Measurements from ENCODE around the gene NOL4L.
A peak's percentile ranks its signal among the peaks of the same experiment; 100 is the strongest.

The NOL4L gene

GRCh38 chr20:32562495-32562911, 22.6 kb downstream of the NOL4L start:
- DNase-seq: no peak

GRCh38 chr20:32560989-32561830, 23.9 kb downstream of the NOL4L start:
- peak in 4 of 51 donors; percentile 21 to 73 (median 26) for DNase-seq

GRCh38 chr20:32560482-32560988, 24.6 kb downstream of the NOL4L start:
- DNase-seq: no peak

DNA sequence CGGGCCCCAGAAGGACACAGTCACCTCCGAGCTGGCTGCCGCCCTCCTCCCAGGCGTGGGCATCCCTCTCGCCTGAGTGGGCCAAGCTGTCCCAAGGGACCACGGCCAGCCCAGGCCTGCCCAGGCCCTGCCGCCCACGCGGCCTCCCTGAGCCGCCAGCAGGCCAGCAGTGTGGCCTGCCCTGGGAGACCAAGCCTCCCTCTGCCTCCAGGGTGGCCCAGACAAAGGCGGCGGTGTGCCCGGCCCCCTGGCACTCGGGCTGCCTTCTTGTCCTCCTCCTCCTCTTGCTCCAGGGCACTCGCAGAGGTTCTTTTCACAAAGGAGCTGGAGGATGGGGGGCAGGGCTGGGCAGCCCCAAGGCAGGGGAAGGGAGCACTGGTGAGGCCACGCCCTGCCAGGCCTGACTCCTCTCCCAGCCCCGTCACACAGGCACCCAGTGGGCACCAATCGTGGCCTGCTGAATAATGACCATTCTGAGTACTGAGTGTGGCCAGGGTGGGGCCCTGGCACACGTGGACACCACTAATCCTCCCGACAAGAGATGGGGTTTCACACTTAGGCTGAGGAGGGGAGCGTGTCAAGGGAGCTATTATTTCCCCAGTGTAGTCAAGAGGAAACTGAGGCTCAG, 25.3 kb downstream of the NOL4L start:
- peak in 7 of 51 donors; percentile 23 to 48 (median 35) for DNase-seq

- no peak for DNase-seq
Observed at GRCh38 chr20:32559205-32559752, 25.9 kb downstream of the NOL4L start.

- no peak for DNase-seq
Observed at GRCh38 chr20:32558526-32558925, 26.6 kb downstream of the NOL4L start.

GRCh38 chr20:32557319-32557718, 27.8 kb downstream of the NOL4L start:
- no peak for DNase-seq

- DNase-seq: no peak
Observed at GRCh38 chr20:32556312-32557184, 28.6 kb downstream of the NOL4L start.

DNA sequence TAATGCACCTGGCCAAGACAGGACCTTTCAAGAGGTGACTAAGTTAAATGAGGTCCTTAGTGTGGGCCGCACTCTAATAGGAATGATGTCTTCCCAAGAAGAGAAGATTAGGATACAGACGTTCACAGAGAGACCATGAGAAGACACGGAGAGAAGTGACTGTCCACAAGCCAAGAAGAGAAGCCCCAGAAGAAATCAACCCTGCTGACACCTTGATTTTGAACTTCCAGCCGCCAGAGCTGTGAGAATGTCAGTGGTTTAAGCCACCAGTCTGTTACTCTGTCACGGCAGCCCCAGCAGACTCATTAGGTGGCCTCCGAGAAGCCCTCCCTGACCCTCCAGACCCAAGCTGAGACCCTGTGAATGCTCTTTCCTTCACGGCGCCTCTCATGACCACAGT, 29.5 kb downstream of the NOL4L start:
- no peak for DNase-seq

DNA sequence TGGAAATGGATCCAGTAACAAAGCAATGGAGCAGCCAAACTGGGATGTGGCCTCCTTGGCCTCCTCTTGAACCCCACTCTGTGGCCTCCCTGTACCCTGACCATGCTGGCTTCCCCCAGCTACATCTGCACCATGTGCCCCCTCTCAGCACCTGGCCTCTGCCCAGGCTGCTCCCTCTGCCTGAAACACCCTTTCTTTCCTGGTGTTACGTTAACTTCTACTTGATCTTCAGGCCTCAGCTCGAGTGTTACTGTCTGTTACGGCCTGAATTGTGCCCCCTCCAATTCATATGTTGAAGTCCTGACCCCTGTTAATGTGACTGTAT, 30.2 kb downstream of the NOL4L start:
- no peak for DNase-seq

GRCh38 chr20:32553618-32554017, 31.5 kb downstream of the NOL4L start:
- DNase-seq: no peak

- no peak for DNase-seq
Observed at GRCh38 chr20:32551693-32552092, 33.4 kb downstream of the NOL4L start.

DNA sequence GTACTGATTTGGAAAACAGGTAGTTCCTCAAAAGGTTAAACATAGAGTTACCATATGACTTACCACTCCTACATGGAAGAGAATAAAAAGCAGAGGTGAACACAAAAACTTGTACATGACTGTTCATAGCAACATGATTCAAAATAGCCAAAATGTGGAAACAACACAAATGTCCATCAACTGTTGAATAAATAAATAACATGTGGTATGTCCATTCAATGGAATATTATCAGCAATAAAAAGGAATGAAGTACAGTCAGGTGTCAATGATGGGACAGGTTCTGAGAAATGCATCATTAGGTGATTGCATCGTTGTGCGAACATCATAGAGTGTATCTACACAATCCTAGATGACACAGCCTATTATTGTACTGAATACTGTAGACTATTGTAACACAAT, 35.3 kb downstream of the NOL4L start:
- DNase-seq: no peak

- DNase-seq: no peak
Observed at GRCh38 chr20:32547753-32548034, 37.4 kb downstream of the NOL4L start.

DNA sequence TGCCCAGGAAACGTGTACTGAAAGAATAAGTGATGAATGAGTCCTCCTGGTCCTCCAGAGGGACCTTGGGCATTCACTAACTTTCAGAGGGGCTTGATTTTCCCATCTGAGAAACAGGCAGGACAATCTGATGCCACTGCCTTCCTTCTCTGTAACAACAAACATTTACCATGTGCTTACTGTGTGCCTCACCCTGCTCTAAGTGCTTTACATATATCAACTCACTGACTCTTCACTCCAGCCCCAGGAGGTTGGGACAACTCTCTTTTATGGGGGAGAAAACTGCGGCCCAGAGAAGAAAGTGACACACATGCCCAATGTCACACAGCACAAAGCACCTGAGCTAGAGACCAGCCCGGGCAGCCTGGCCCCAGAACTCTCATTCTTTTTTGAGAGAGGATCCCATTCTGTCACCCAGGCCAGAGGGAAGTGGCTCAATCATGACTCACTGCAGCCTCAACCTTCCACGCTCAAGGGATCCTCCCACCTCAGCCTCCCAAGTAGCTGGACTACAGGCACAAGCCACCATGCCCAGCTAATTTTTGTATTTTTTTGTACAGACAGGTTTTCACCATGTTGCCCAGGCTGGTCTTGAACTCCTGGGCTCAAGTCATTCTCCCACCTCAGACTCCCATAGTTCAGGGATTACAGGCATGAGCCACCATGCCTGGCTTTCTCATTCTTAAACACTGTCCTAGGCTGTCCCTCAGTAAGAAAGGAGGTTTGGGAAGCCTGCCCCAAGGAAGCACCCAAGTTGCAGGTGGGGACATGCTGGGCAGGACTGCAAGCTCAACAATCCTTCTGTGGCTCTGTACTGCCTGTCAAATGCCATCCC, 38.0 kb downstream of the NOL4L start:
- DNase-seq: no peak

- DNase-seq: no peak
Observed at GRCh38 chr20:32544893-32545840, 40.0 kb downstream of the NOL4L start.

DNA sequence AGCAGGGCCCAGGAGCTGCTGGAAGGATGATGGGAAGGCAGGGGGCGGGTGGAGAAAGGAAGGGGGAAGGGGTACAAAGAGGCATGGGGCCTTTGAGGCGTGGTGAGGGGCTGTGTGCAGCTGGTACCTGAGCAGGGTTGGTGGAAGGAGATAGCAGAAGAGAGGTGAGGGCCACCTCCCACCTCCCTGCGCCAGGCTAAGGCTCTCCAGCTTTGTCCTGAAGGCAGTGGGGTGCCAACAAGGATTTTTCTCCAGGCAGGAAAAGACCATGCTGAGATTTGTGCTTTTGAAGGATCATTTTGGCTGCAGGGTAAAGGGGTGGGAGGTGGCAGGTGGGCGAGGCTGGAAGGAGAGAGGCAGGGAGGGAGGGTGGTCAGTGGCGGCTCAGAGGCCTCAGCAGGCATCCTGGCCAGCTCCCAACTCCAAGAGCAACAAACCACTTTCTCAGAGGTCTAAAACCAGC, 40.8 kb downstream of the NOL4L start:
- DNase-seq: no peak

- no peak for DNase-seq
Observed at GRCh38 chr20:32543570-32544259, 41.4 kb downstream of the NOL4L start.

- DNase-seq: no peak
Observed at GRCh38 chr20:32542259-32542615, 42.9 kb downstream of the NOL4L start.

Measured in hypothalamus (tissue), 51 donors.